Lung (tissue), 12 donors: ENCODE measurements around the gene PROS1. TPM values are rescaled to one million over a fixed set of nuclear protein-coding genes. Genes with fewer than 3 reads are reported as not detected.

Source experiments
- ATAC-seq: fragments of 200-7000 bp; cut with Tn5 transposase; one replicate; pipeline ENCODE4 v1.9.1; 2020; ENCODE audit warnings: moderate number of reproducible peaks; ENCODE audit not compliant: insufficient read depth, low FRiP score
- DNase-seq, 3 donors: peaks; one replicate each; pipeline ENCODE4 v3.0.0-alpha.2; 2013 to 2017
- H3K27ac ChIP-seq, 2 donors: one replicate each; pipeline ENCODE4 v1.5.1; 2013; ENCODE audit warnings: mild to moderate bottlenecking in 2 of 2, moderate library complexity in 2 of 2, control low read depth in 1 of 2, inconsistent platforms in 1 of 2, low read depth in 1 of 2, low read length in 1 of 2
- H3K27me3 ChIP-seq, 3 donors: one replicate each; pipeline ENCODE4 v1.5.1; 2013; ENCODE audit warnings: low read length in 2 of 3; ENCODE audit not compliant: control insufficient read depth in 3 of 3, insufficient read depth in 3 of 3
- H3K36me3 ChIP-seq, 4 donors: one replicate each; pipeline ENCODE4 v1.5.1; 2013; ENCODE audit warnings: low read length in 4 of 4, mild to moderate bottlenecking in 1 of 4, moderate library complexity in 1 of 4; ENCODE audit not compliant: control insufficient read depth in 4 of 4, insufficient read depth in 4 of 4
- H3K4me1 ChIP-seq, 5 donors: one replicate each; pipeline ENCODE4 v1.5.1; 2013; ENCODE audit warnings: low read length in 5 of 5, mild to moderate bottlenecking in 2 of 5, moderate library complexity in 1 of 5; ENCODE audit not compliant: control insufficient read depth in 5 of 5, insufficient read depth in 5 of 5
- H3K4me3 ChIP-seq: one replicate; pipeline ENCODE4 v1.5.1; 2013; ENCODE audit warnings: mild to moderate bottlenecking, control low read depth, moderate library complexity
- H3K9ac ChIP-seq, 2 donors: one replicate each; pipeline ENCODE4 v1.5.1; 2013; ENCODE audit warnings: low read length in 2 of 2, control low read depth in 1 of 2; ENCODE audit not compliant: insufficient read depth in 1 of 2
- H3K9me3 ChIP-seq, 4 donors: one replicate each; pipeline ENCODE4 v1.5.1; 2013; ENCODE audit warnings: low read length in 3 of 4, mild to moderate bottlenecking in 1 of 4, moderate library complexity in 1 of 4; ENCODE audit not compliant: control insufficient read depth in 4 of 4, insufficient read depth in 3 of 4
- CTCF ChIP-seq: IDR thresholded peaks from 2 replicates; pipeline ENCODE4 v1.5.1; 2012; ENCODE audit warnings: mild to moderate bottlenecking; ENCODE audit errors: control extremely low read depth, extremely low read depth
- WGBS, 2 donors: extraction: QIAGEN DNeasy Blood & Tissue Kit; methylation state at CpG; one replicate each; pipeline ENCODE4 v1.1.7; 2013; 5-methylcytosine and 5-hydroxymethylcytosine counted together
- polyA plus RNA-seq, 2 donors: library from polyadenylated mRNA; stranded (reverse); fragments of 200-250 nt; gene quantifications; one replicate each; pipeline ENCODE4 v1.2.1, GENCODE V29; 2013
- total RNA-seq, 2 donors: library from RNA; depleted of rRNA in 1 of 2; stranded (reverse); fragments of >200 nt in 1 of 2; gene quantifications; one replicate each; pipeline ENCODE4 v1.2.1, GENCODE V29; 2014 to 2021
- donor health status: control.
- donor health status: control.
- donor health status: Bipolar disorder and iron deficiency.
- donor health status: healthy.
- donor health status: DM: yes; HTN: yes; CAD: no.

Gene PROS1
- total and polyA plus RNA-seq, 4 donors: 16.2 to 70.3 (median 32.8) TPM

- Histone ChIP-seq H3K27ac (no peak overlapping the region), H3K9ac (no peak overlapping the region), H3K9me3 (no peaks in the 10 kb centered on the region), H3K4me3 (no peak overlapping the region), H3K36me3 (no peaks in the 10 kb centered on the region), H3K4me1 (peaks cover 0 to 5% (median 0%) of the 10 kb centered on the region in 5 donors), H3K27me3 (no peaks in the 10 kb centered on the region)
- no peak for TF ChIP-seq CTCF
- ATAC-seq (no peak), DNase-seq (no peak)
- WGBS, 2 donors: 84 to 87% methylated on average over 5 of the region's 5 CpGs
Measured at GRCh38 chr3:93934366-93935046, 39.2 kb downstream of the PROS1 start.

GRCh38 chr3:93931597-93932229 lies 42.0 kb downstream of the PROS1 start:
- H3K4me3 ChIP-seq: no peak overlapping the region

GRCh38 chr3:93930041-93930440 lies 43.7 kb downstream of the PROS1 start:
- WGBS, 2 donors: 68 to 84% methylated on average over 3 of the region's 3 CpGs
- no peak overlapping the region for H3K4me3 ChIP-seq
- no peak for DNase-seq
- no peaks in the 10 kb centered on the region for H3K27me3 ChIP-seq
- H3K9ac ChIP-seq: no peak overlapping the region
- no peaks in the 10 kb centered on the region for H3K9me3 ChIP-seq
- no peaks in the 10 kb centered on the region for H3K36me3 ChIP-seq
- H3K27ac ChIP-seq: no peak overlapping the region
- no peak for ATAC-seq
- no peak for TF ChIP-seq CTCF
- H3K4me1 ChIP-seq: peaks cover 0 to 7% (median 0%) of the 10 kb centered on the region in 5 donors

More at GRCh38 chr3:93931597-93932229, 42.0 kb downstream of the PROS1 start:
- no peak for TF ChIP-seq CTCF
- peaks cover 0 to 5% (median 0%) of the 10 kb centered on the region in 5 donors for H3K4me1 ChIP-seq
- no peaks in the 10 kb centered on the region for H3K36me3 ChIP-seq
- WGBS, 2 donors: 87 to 91% methylated on average over 5 of the region's 5 CpGs
- ATAC-seq (no peak), DNase-seq (peak in 2 of 3 donors; percentile 42 to 43)
- no peak overlapping the region for H3K9ac ChIP-seq
- no peaks in the 10 kb centered on the region for H3K27me3 ChIP-seq
- H3K9me3 ChIP-seq: no peaks in the 10 kb centered on the region
- no peak overlapping the region for H3K27ac ChIP-seq
